GM21717 (cell line): Measurements from ENCODE around the gene C1QTNF5.

Experiments used
- ATAC-seq: cut with Tn5 transposase; IDR thresholded peaks from one replicate; pipeline ENCODE4 v1.9.1; 2021; ENCODE audit warnings: mild to moderate bottlenecking, moderate library complexity; ENCODE audit not compliant: unreplicated experiment

C1QTNF5 gene

GRCh38 chr11:119338318-119338890 is 2.3 kb downstream of the C1QTNF5 start:
- ATAC-seq = no peak

GRCh38 chr11:119337581-119338317 is 2.9 kb downstream of the C1QTNF5 start:
- no peak for ATAC-seq

- no peak for ATAC-seq
Measured at GRCh38 chr11:119336744-119337469, 3.8 kb downstream of the C1QTNF5 start.

GRCh38 chr11:119335655-119336543 is 4.8 kb downstream of the C1QTNF5 start:
- no peak for ATAC-seq

GRCh38 chr11:119335091-119335654 is 5.5 kb downstream of the C1QTNF5 start:
- no peak for ATAC-seq

GRCh38 chr11:119334174-119334930 is 6.3 kb downstream of the C1QTNF5 start, which contains the start of gene RNF26:
Gene RNF26, plus strand, starts transcription at chr11:119334527. Its CDS starts 596 bp downstream, at chr11:119335123.
- ATAC-seq = peak; percentile 91

- ATAC-seq = no peak
Measured at GRCh38 chr11:119332111-119332765, 8.4 kb downstream of the C1QTNF5 start.

- no peak for ATAC-seq
Measured at GRCh38 chr11:119330237-119330636, 10.4 kb downstream of the C1QTNF5 start.

GRCh38 chr11:119329320-119329719 is 11.4 kb downstream of the C1QTNF5 start:
- ATAC-seq = no peak

GRCh38 chr11:119324189-119324588 is 16.5 kb downstream of the C1QTNF5 start:
- no peak for ATAC-seq

- ATAC-seq = no peak
Measured at GRCh38 chr11:119323532-119324033, 17.1 kb downstream of the C1QTNF5 start.

GRCh38 chr11:119322921-119323531 is 17.7 kb downstream of the C1QTNF5 start:
- ATAC-seq = no peak

GRCh38 chr11:119322360-119322739 is 18.3 kb downstream of the C1QTNF5 start:
- ATAC-seq = no peak

GRCh38 chr11:119320776-119321524 is 19.7 kb downstream of the C1QTNF5 start:
- peak; percentile 58 for ATAC-seq

GRCh38 chr11:119320240-119320775 is 20.4 kb downstream of the C1QTNF5 start:
- no peak for ATAC-seq

- ATAC-seq = no peak
Measured at GRCh38 chr11:119319700-119320239, 20.9 kb downstream of the C1QTNF5 start.

GRCh38 chr11:119319136-119319699 is 21.5 kb downstream of the C1QTNF5 start:
- no peak for ATAC-seq
